CMK (cell line): Measurements from ENCODE around the gene MT1B.
"Not testable (repeated sequence)": the region's sequence is repeated elsewhere in the genome, so short reads cannot be mapped to it uniquely, and the experiment has no call there.

Experiments
- DNase-seq: peaks from one replicate; pipeline ENCODE4 v3.0.0-alpha.2; 2010; ENCODE audit warnings: low read depth

The MT1B gene

DNA sequence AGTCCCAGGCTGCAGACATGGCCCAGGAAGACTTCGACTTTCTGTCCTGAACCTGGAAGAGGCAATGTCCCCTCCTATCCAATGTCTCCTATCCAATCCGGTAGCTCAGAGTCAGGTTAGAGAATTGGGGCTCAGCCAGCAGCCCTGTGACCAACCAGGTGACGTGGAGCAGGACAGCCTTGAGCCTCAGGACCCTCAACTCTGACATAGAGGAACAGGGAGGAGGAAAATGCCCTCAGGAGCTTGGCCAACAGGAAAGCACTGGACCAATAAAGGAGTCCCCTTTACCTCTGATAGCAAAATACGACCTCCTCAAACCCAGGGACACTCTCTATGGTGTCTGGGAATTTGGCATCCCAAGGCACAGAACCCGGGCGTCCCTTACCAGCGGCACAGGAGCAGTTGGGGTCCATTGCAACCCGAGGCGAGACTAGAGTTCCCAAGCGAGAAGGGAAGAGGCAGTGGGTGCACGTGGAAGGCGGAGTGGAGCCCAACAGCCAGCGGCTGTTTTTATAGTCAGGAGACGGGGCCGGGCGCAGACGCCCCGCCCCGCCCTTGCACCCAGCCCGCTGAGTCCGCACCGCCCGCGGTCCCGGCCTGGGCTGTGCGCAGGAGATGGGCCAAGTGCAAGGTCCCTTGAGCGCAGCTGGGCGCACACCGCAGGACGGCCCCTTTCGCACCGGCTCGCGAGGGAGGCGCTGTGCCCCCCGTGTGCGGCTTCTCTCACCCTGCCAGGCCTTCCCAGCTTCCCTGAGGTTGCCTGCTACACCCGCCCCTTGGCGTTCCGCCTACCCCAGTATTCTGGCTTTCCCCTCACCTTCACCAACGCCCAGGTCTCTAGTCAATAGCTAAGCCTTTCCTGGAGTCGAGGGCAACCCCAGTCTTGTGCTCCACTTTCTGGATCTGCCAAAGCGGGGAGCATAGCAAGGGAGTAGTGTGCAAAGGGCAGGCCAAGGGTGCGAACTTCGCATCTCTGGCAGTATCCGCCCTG is 16.2 kb downstream of the MT1B start, which contains the start of gene MT1G:
MT1G (minus strand) TSS at position 485 of the 991 bp plus-strand sequence; CDS start at position 413, 72 bp downstream.
- no peak for DNase-seq

DNA sequence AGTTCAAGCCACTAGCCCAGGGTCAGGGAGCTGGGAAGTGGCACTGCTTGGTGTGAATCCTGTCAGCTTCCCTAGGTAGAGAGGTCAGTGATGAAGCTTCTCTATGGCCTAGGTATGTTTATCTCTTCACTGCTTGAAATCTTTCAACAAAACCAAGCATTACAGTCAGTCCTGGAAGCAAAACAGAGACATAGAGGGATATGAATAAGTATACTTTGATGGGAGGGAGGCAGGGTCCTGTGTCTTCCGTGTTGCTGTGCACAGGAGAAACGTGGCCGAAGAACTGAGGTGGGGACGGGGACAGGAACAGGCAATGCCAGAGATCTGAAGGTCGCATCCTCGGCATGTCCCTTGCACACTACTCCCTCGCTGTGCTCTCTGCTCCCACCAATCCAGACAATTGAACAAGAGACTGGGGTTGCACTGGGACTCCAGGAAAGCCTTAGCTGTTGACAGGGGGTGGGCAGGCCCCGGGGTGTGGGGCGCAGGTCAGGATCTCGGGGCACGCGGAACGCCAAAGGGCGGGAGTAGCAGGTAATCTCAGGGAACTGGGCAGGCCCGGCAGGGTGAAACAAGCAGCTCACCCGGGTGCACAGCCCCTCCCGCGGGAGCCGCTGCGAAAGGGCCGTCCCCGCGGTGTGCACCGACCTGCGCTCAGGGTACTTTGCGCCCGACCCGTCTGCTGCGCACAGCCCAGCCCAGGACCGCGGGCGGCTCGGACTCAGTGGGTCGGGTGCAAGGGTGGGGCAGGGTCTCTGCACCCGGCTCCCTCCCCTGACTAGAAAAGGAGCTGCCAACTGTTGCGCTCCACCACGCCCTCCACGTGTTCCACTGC is 17.5 kb downstream of the MT1B start, which contains the start of gene MT1H:
MT1H (plus strand) TSS at position 810 of the 835 bp plus-strand sequence. CDS start 71 bp downstream, outside the sequence.
- no peak for DNase-seq

DNA sequence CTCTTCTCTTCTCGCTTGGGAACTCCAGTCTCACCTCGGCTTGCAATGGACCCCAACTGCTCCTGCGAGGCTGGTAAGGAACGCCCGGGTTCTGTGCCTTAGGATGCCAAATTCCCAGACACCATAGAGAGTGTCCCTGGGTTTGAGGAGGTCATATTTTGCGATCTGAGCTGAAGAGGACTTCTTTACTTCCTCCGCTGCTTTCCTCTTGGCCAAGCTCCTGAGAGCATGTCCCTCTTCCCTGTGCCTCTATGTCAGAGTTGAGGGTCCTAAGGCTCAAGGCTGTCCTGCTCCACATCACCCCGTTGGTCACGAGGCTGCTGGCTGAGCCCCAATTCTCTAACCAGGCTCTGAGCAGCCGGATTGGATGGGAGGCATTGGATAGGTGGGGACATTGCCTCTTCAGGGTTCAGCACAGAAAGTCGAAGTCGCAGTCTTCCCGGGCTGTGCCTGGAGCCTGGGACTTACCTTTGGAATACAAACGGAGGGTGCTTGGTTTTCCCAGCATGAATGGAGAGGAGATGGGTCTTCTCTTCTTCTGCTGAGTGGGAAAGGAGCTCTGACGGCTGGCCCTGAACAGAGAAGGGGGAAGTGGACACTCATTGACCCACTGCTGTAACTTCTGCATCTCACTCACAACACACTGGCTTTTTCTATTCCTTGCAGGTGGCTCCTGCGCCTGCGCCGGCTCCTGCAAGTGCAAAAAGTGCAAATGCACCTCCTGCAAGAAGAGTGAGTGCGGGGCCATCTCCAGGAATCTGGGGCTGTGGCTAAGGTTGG is 18.3 kb downstream of the MT1B start:
- no peak for DNase-seq

DNA sequence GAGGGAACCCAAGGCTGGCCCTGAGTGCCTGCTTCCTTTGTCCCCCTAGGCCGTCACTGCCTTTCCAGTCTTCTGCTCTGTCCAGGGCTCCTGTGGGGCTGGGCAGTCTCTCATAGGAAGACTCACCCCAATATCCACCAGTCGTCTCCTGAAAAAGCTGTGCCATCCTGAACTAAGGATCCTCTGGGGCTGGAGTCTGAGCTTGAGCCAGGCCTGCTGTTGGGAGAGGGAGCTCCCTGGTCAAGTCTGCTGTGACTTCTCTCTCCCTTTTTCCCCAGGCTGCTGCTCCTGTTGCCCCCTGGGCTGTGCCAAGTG is 18.9 kb downstream of the MT1B start:
- DNase-seq: no peak

DNA sequence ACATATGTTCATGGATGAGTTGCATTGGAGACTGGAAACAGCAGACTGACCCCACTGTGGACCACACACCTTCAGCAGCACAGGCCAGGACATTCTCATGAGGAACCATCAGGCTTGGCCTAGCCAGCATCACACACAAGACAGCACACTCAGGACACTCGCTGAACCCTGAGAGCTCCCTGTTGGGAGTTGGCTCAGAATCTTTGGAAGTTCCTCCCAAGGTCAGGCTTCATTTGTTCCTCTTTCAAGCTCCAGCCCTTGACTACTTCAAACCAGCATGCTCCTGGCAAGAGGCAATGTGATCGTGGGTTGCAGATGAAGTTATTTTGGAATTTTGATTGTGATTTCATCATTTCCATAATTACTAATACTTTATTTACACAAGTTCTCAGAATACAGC is 20.0 kb downstream of the MT1B start:
- not testable (repeated sequence) for DNase-seq

DNA sequence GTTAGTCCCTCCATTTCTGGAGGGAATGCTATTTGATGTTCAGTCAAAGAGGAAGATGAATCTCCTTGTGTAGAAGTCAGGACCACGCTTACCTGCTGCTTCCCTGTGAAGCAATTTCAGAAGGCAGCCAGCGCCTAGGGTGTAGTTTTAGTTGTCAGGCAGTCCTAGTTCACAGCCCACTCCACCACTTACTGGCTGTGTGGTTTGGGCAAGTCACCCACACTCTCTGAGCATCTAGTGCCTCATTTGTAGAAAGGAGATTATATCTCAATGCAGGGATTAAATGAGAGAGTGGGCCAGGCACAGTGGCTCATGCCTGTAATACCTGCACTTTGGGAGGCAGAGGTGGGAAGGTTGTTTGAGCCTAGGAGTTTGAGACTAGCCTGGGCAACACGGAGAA is 20.5 kb downstream of the MT1B start:
- DNase-seq: not testable (repeated sequence)

DNA sequence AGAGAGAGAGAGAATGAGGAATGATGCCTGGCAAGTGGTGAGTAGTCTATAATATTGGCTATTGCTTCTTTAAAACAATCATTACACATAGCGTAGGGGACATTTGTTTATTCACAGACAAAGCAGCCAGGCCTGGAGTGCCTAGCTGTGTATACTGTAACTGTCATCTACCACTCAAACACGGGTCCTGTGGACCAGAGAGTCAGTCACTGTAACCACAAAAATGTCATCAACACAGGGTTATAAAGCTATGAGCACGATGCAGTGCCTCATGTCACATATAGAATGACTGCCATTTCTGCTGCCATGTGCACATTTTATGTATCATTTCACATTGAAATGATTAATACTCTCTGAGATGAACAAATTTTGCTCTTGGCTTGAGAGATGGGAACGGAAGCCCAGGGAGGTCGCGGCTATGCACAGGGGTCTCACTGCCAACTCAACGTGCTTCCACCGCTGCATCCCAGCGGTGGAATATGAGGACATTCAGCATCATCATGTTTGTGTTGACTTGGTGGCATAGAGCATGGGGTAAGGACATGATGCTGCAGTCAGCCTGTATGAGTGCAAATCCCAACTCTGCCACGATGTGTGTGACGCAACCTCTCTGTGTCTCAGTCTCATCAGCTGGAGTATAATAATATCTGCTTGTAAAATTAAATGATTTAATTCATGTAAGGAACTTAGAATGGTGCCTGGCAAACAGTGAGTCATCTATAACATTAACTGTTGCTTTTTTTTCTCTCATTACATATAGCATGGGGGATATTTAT is 21.3 kb downstream of the MT1B start:
- no peak for DNase-seq

DNA sequence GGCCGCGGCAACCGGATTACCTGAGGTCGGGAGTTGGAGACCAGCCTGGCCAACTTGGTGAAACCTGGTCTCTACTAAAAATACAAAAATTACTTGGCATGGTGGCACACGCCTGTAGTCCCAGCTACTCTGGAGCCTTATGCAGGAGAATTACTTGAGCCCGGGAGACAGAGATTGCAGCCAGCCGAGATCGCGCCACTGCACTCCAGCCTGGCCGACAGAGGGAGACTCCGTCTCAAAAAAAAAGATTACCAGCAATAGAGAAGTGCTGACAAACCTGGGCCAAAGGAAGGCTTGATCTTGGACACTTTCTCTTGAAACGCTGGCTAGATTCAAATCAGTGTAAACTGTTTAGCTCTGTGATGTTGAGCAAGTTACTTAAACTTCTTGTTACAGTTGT is 22.2 kb downstream of the MT1B start:
- DNase-seq: no peak

DNA sequence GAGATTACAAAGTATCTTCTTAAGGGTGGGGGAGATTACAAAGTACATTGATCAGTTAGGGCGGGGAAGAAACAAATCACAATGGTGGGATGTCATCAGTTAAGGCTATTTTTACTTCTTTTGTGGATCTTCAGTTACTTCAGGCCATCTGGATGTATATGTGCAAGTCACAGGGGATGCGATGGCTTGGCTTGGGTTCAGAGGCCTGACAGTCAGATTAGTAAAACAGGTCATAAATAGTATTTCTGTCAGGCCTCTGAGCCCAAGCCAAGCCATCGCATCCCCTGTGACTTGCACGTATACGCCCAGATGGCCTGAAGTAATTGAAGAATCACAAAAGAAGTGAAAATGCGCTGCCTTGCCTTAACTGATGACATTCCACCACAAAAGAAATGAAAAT is 22.9 kb downstream of the MT1B start:
- not testable (repeated sequence) for DNase-seq

DNA sequence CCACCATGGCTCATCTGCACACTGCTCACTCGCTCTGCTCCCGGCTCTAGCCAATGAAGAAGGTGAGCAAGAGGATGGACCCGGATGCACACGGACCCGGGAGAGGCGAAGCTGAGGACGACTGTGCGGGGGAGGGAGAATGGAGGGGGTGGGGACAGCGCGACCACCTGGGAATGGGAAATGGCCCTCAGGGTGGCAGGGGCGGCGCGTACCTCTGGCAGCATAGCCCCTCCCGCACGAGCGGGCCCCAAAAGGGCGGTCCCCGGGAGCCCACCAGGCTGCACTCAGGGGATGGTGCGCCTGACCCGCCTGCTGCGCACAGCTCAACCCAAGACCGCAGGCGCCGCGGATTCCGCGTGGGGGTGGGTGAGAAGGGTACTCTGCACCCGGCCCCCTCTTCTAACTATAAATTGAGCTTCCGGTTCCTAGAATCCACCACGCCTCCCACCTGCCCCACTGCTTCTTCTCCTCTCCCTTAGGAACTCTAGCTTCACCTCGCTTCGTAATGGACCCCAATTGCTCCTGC is 24.1 kb downstream of the MT1B start:
- DNase-seq: no peak

DNA sequence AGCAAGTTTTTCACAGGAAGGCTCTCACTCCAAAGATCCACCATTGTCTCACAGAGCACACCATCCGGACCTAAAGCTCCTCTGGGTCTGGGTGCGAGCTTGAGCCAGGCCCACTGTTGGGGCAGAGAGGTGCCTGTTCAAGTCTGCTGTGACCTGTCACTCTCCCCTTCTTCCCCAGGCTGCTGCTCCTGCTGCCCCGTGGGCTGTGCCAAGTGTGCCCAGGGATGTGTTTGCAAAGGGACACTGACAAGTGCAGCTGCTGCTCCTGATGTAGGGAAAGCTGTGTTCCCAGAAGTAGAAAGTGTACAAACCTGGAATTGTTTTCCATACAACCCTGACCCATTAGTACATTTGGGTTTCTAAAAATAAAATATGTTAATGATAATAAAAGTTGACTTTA is 25.8 kb downstream of the MT1B start:
- no peak for DNase-seq

DNA sequence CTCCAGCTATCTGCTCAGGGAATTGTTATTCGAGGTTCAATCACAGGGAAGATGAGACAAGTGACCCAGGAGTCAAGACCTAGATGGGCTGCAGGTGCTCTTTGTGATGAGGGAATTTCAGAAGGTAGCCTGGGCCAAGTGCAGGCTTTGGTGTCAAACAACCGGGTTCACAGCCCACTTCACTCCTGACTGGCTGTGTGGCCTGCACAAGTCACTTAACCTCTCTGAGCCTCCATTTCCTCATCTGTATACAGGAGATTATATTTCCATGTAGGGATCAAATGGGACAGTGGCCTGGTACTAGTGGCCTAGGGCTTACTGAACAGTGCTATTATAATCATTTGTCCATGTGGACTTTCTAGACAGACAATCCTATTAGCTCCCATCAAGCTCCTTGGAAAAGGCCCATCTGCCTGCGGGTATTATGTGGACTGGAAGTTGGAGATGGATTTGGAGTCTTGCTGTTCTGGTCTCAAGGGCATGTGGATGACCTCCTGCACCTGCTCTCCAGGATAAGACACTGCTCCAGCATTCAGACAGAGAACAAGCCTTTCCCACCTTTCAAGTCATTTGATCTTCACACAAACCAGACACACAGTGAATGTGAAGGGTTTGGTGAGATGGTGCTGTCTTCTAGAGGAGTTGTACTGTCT is 27.5 kb downstream of the MT1B start:
- no peak for DNase-seq

DNA sequence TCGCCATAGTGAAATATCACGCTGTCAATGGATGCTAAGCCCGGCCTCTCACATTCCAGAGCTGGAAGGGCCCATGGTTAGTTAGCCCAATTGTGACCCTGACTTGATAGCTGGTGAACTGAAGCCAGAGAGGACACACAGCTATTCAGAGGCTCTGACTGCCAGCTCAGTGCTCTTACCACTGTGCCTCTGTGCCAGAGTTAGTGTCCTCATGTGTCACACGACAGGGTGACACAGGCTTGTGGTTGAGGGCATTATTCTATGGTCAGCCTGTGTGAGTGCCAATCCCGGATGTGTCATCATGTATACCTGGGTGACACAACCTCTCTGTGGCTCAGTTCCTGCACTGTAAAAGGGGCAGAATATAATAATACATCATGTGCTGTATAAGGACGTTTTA is 28.1 kb downstream of the MT1B start:
- no peak for DNase-seq

DNA sequence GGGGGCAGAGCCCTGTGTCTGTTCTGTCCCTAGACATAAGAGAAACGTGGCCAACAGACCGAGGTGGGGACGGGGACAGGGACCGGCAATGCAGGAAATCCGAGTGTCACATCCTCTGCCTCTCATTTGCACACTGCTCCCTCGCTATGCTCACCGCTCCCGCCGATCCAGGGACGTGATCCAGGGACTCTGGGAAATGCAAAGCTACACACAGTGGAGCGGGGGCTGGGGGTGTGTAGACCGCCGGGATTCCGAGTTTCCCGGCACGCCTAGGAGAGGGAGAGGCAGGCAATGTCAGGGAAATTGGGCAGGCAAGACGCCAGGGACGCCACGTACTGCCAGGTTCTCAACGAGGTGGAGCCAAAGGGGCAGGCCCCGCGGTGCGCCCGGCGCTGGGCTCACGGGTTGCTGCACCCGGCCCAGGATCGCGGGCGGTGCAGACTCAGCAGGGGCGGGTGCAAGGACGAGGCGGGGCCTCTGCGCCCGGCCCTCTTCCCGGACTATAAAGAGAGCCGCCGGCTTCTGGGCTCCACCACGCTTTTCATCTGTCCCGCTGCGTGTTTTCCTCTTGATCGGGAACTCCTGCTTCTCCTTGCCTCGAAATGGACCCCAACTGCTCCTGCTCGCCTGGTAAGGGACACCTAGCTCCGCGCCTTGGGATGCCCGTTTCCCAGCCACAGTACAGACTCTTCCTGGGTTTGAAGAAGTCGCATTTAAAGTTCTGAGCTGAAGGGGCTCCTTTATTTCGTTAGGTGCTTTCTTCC is 30.4 kb downstream of the MT1B start, which contains the start of gene MT1X:
MT1X (plus strand) TSS at position 532 of the 764 bp plus-strand sequence; CDS start at position 603, 71 bp downstream.
- DNase-seq: peak; percentile 49

DNA sequence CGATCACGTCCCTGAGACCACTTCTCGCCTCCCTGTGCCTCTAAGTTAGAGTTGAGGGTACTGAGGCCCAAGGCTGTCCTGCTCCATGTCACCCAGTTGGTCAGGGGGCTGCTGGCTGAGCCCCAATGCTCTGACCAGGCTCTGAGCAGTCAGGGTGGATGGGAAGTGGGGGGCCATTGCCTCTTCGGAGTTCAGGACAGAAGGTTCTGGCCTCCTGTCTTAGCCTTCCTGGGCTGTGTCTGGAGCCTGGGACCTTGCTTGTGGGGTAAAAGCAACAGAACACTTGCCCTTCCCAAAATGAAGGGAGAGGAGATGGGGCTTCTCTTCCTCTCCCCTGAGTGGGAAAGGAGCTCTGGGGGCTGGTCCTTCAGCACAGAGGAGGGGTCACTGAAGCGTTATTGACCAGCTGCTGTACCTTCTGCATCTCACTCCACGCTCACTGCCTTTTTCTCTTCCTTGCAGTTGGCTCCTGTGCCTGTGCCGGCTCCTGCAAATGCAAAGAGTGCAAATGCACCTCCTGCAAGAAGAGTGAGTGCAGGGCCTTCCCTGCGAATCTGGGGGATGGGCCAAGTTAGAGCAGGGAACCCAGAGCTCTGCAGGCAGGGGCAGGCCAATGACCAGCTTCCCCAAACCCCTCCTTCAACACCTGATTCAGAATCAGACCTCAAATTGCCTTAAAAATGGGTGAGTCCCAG is 31.2 kb downstream of the MT1B start:
- DNase-seq: no peak

DNA sequence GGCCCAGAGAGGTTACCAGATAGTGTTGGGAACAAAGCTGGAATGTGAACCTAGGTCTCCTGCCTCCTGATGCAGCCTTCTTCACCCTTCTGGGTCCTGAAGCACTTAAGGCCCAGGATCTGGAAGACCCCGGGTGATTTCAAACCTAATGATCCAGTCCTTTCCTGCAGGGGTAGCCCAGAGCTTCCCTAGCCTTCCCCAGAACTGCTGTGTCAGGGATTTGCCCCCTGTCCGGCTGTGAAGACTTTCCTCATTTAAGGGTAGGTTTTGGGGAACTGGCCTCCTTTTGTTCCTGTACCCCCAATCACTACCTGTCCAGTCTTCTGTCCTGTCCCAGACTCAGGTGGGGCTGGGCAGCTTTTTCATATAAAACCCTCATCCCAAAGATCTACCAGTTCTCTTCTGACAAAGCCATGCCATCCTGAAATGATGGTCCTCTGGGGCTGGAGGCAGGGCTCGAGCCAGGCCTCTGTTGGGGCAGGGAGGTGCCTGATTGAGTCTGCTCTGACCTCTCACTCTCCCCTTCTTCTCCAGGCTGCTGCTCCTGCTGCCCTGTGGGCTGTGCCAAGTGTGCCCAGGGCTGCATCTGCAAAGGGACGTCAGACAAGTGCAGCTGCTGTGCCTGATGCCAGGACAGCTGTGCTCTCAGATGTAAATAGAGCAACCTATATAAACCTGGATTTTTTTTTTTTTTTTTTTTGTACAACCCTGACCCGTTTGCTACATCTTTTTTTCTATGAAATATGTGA is 31.9 kb downstream of the MT1B start:
- no peak for DNase-seq

DNA sequence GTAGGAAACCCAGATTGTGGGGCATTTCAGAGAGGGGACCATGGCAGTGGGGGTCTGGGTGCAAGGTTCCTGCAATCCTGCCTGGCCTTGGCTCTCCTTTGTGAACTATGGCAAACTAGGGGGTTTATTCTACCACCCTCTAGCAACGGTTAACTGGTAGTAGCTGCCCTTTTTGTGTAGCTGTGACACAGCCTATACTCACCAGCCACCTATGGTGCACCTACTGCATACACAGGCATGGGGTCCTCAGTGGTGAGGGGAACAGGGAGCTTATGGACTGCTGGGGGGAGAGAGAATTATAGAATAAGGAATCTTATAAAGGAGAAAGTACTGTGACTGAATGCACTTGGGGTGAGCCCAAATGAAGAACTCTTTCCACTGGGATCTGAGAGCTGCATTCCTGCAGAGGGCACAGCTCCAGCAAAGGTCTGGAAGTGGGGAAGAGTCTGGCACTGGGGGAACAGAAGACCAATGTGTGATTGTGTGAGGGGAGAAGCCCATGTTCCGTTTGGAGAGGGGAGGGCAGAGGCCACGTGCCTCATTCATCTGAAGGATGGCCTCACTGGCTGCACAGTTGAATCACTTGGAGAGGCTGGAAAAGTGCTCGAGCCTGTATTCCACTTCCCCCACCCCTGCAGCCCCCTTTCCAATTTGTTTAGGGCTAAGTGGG is 32.7 kb downstream of the MT1B start:
- DNase-seq: no peak
